Activated gamma-delta T cell (primary cell): ENCODE results near the gene NDUFAF3.

Experiments used
- DNase-seq: peaks from one replicate; lab custom pipeline; 2025; lab: John Stamatoyannopoulos, UW
- total RNA-seq, 2 donors: gene quantifications; one replicate each; lab custom pipeline; 2026; lab: John Stamatoyannopoulos, UW

NDUFAF3 gene, protein sequence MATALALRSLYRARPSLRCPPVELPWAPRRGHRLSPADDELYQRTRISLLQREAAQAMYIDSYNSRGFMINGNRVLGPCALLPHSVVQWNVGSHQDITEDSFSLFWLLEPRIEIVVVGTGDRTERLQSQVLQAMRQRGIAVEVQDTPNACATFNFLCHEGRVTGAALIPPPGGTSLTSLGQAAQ
- 37.2 to 44.2 reads per million in 2 donors for total RNA-seq

DNA sequence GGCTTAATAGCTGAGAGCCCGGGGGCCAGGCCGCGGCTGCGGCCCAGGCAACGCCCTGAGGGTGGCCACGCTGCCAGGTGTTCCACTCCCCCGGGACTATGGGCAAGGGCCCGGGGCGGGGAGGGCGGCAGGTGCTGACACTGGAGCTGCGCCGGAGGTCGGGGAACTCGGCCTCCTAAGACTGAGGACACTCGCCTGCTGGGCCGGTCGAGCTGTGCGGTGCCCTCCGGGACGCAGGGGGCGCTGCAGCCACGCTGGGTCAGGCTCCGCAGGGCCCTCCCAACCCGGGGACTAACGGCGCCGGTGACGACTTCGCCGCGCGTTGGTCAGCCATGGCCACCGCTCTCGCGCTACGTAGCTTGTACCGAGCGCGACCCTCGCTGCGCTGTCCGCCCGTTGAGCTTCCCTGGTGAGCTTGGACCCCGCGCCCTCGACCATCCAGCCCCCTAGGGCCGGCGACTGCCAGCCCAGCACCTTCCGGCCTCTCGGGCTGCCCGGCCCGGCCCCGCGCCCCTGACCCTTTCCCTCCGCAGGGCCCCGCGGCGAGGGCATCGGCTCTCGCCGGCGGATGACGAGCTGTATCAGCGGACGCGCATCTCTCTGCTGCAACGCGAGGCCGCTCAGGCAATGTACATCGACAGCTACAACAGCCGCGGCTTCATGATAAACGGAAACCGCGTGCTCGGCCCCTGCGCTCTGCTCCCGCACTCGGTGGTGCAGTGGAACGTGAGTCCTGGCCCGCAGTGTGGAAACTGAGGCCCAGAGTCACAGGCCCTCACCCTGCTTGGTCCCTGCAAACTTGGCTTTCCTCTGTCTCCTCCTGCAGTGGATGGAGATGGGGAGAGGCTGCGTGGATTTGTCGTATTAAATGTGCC lies at the start of gene NDUFAF3:
Gene NDUFAF3, plus strand, starts transcription at position 309 of the 875 bp plus-strand sequence. Its CDS starts 24 bp downstream, at position 333.
- DNase-seq, result peak; percentile 86

DNA sequence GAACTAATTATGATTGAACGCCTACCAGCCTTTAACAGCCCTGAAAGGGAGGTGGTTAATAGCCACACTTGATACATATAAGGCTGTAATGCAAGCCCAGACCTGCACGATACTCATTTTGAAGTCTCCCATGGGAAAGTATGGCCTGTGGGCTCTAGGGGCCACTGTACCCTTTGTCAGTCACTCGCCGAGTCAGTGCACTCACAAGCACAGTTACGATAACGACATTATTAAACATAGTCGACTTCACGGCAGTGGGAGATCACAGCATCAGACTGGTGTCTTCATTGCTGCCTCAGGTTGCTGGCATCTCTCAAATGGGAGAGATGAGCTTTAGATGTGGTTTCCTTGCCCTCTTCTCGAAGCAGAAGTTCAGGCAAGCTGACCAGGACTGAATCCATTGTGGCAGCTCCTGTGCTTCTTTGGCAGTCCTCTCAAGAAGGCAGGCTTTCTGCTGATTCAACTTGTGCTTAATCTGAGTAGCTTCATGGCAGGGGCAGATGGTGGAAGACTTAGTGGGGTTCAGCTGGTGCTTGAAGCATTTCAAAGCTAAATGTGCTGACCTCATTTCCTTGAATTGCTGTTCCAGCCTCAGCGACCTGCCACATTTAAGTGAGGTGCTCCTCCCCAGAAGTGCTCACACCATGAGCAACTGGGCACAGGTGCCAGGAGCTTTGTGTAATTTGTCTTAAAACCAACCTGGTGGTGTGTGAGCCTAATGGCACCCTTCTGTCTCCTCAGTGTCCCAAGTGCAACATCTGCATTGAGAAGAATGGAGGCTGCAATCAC lies 47.7 kb upstream of the NDUFAF3 start:
- DNase-seq, result no peak

DNA sequence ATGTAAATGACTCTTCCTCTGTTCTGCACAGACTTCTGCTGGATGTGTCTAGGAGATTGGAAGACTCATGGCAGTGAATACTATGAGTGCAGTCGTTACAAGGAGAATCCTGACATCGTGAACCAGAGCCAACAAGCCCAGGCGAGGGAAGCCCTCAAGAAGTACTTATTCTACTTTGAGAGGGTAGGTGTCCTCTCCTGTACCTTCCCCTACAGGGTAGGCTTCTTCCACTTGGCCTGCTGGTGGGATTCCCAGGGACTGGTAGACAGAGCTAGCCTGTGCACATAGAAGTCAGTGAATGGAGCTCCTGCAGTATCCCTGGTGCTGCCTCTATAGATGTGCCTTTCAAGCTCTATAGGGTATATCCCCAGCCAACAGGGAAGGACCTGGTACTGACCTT lies 42.5 kb upstream of the NDUFAF3 start:
- no peak for DNase-seq

GRCh38 chr3:48980295-48980694 lies 41.6 kb upstream of the NDUFAF3 start:
- DNase-seq, result no peak

DNA sequence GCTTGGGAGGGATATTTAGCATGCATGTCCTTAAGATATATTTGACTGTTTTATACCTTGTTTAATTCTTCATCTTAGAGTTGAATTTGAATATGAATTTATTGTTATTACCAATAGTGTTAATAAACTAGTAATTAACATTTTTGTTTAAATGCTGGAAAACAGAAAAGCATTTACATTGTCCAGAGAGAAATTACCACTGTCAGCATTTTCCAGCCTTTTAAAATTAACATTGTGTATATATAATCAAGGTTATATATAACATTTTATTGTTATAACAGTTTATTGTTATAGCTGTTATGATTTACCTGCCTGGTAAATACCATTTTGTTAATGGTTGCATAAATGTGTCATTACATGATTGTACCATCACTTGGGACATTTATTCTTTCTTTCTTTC lies 39.9 kb upstream of the NDUFAF3 start:
- DNase-seq, result no peak

DNA sequence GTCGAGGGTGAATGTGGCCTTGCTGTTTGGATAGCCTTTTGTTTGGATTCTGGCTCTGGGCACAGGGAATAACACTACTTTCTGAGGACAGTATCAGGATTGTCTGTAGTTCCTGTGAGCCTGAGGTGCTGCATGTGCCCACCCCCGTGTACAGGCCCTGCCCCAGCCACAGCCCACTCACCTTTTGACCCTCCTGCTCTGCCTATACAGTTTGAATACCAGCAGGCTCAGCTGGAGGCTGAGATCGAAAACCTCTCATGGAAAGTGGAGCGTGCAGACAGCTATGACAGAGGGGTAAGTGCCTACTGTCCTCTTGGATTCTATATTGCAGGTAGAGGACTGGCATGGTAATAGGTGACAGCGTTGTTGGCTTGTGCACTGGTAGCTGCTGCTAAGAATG lies 39.2 kb upstream of the NDUFAF3 start:
- no peak for DNase-seq

- DNase-seq, result no peak
Measured at GRCh38 chr3:48983096-48983495, 38.8 kb upstream of the NDUFAF3 start.

DNA sequence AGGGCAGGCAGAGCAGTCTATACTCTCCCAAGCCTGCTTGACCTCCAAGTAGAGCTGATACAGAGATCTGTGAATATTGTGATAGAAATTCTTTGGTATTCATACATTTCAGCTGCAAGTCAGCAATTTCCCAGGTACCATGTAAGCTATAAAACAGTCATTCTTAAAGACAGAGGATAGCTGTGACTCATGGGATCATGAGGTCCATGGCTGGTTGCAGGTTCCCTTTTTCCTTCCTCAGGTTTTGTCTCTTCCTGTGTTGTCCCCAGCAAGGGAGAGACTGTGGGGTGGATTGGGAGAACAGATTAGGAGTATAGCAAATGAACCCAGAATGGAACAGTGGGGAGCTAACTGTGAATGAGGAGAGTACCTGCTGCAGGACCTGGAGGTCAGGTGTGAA lies 37.3 kb upstream of the NDUFAF3 start:
- no peak for DNase-seq

DNA sequence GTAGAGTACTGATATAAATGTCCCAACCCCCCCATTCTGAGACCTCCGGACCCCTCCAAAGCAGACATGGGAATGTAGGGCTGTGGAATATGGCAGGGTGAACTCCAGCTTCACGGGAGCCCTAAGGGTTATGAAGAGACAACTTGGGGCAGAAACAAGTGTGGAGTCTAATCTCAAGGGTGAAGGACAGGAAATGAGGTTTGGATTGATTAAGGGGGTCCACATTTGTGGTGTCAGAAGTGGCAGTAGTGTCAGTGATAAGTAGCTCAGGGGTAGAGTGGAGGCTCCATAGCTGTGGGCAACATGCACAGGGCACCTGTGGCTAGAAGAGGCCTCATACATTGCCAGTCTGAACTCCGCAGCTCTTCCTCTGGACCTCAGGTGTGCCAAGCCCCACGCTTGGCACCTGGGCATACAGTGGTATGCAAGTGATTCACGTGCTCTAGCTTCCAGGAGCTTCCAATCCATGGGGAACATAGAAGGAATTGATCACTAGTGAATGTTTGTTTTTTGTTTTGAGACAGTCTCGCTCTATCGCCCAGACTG lies 36.0 kb upstream of the NDUFAF3 start:
- no peak for DNase-seq

DNA sequence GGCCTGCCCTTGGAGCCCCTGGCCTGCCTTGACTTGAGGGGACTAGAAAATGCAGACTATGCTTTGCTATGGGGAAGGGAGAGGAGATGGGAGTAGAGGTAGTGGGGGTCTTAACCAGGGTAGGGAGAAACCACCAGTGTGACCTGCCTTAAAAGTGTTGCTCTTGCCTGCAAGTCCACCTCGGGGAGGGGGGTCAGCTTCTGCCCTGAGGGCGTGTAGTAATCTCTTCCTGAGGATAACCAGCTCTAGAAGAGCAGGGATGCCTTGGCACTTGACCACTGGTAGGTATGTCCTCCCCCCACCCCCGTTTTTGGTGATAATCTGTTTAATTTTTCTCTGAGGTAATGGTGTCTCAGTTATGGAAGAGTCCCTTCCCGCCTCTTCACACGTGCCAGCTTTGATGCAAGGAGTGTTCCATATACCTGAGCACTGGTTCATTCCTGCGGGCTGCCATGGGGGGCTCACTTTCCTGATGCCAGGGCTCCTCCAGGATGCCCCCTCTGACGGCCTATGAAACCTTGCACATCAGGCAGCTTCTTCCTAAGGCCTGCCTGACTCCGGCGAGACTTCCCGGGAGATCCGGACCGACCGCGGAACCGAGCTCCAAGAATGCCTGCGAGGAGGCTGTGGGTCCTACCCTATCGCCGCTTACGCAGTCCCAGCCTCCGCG lies 32.7 kb upstream of the NDUFAF3 start:
- DNase-seq, result no peak

DNA sequence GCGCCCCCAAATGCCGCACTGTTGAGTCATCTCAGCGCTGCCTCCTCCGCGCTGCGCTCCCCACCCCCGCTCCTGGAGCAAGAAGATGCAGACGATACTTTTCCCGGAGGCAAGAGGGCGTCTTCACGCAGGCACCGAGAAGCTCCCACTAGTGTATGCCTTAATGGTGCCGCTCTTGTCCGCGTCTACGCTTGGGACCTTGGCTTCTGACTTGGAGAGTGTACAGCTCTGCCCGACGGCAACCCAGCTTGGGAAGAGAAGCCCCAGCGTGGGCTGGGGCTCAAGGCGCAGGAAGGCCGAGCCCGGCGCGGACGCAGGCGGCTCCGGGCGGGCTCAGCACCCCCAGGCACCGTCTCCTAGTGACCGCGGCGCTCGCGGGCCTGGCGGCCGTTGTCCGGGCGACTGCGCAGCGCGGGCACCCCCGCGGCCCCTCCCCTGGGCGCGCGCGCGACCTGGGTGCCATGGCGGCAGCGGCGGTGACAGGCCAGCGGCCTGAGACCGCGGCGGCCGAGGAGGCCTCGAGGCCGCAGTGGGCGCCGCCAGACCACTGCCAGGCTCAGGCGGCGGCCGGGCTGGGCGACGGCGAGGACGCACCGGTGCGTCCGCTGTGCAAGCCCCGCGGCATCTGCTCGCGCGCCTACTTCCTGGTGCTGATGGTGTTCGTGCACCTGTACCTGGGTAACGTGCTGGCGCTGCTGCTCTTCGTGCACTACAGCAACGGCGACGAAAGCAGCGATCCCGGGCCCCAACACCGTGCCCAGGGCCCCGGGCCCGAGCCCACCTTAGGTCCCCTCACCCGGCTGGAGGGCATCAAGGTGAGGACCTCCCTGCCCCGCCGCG lies 31.9 kb upstream of the NDUFAF3 start, which contains the start of gene P4HTM:
Gene P4HTM, plus strand, starts transcription at position 446 of the 840 bp plus-strand sequence. Its CDS starts 16 bp downstream, at position 462.
- DNase-seq, result peak; percentile 66

- no peak for DNase-seq
Measured at GRCh38 chr3:48990636-48991469, 31.1 kb upstream of the NDUFAF3 start.

DNA sequence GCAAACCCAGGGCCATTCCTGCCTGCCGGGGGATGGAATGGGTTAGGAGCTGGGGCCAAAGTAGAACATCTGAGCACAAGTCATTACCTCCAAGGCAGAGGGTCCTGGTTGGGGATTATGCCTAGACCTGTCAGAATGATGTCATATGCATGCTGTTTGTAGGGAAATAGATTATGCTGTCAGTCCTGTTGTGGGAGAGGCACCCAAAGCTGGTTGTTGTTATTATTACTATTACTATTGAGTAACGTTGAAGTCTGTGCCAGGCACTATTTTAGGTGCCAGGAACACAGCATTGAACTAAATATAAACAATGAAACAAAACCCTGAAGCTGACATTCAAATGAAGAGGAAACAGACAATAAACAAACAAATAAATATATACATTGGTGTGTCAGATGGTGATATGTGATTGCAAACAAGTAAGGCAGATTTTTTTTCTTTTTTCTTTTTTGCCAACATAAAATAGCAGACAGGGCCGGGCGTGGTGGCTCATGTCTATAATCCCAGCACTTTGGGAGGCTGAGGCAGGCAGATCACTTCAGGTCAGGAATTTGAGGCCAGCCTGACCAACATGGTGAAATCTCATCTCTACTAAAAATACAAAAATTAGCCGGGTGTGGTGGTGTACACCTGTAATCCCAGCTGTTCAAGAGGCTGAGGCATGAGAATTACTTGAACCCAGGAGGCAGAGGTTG lies 29.9 kb upstream of the NDUFAF3 start:
- DNase-seq, result no peak

DNA sequence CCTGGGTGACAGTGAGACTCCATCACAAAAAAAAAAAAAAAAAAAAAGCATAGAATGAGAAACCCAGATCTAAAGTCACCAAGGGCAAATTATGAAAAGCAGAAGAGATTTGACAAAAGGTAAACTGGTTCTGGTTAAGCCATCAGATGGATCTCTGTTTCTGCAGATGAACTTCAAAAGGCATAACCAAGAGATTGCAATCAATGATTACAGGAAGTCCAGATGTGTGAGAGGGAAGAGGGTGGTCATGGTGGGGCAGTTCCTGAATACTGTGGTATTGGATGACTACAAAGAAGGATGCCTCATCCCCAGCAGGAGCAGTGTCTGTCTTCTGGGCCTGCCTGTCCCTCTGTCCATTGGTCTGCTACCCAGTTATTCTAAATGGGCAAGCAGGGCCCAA lies 28.1 kb upstream of the NDUFAF3 start:
- DNase-seq, result no peak

DNA sequence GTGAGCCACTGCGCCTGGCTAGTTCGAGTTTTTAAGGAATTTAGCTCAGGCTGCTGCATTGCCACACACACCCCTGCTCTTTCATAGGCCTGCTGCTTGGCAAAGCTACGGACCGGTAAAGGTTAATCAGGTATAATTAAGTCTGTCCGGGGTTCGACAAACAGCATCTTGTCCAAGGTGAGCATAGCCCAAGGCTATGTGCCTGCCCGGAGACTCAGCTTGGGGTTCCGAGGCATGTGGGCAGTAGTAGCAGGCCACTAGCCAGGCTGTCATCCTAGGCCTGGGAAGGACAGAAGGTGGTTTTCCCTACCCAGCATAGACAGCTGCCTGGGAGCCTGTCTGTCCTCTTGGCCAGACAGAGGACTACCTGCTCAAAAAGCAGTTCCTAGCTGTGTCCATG lies 25.3 kb upstream of the NDUFAF3 start:
- DNase-seq, result no peak

DNA sequence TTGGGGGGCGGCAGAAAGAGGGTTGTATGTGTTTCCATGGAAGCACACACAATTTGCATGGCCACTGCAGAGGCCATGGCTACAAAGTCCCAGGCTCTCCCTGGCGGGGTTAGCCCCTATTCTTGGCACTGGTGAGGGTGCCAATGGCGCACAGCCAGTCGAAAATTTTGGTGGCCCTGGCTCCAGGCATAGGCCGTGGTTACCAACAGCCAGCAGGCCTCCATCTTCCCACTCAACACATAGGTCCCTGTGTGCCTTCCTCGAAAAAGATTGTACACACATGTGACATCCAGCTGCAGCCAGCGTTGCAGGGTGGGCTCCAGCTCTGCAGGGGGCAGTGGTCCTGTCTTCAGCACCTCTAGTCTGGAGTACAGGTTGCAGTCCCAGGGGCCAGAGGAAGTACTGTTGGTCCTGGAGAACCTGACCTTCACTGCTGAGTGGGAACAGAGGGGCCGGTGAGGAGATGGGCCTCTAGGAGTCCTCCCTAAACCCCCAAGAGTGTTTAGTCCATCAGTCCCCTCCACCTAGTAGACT lies 24.8 kb upstream of the NDUFAF3 start:
- DNase-seq, result no peak

DNA sequence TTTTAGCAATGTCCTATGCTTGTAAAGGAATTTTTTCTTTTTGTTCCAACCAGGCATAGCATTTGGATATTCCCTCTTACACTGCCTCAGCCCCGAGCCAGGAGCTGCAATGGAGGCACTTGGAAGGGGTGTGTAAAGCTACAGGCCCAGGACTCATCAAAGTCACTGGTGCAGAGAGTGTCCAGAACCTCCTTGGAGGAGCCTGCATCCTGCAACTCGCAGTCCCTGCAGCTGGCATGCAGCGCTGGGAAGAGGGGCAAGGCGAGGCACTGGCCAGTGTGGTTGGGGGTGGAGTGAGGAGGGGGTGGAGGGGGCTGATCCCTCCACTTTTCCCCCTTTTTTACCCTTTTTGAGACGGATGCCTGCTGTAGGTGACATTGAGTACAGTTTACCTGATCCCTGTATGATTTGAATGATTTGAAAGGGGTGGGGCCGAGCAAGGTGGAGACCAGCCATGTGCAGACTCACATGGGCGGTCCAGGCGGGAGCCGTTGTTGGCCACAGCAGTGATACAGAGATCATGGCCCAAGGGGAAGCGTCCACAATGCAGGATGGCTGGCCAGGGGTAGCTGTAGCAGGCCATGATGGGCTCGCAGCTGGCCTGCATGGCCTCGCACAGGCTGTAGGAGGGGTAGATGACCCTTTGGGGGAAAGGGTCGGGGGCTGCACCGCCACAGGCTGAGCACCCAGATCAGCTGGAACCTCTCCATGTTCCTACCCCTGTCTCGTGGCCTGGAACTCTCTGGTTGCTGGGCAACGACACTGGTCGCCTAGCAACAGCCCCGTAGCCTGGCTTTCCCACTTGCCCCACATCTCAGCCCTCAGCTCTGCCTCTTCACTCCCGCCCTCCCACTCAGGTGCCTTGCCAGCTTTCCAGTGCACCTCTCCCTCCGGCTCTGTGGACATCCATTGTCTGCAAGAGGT lies 23.9 kb upstream of the NDUFAF3 start:
- DNase-seq, result no peak
